GM21528 (cell line): ENCODE results near the gene EIPR1.

ENCODE experiments used
- ATAC-seq: cut with Tn5 transposase; IDR thresholded peaks from one replicate; pipeline ENCODE4 v1.9.1; 2021; ENCODE audit warnings: mild to moderate bottlenecking, moderate library complexity; ENCODE audit not compliant: unreplicated experiment, low FRiP score

The EIPR1 gene

GRCh38 chr2:3277748-3278520, 99.7 kb downstream of the EIPR1 start:
- ATAC-seq: no peak

GRCh38 chr2:3277050-3277747, 100.4 kb downstream of the EIPR1 start:
- ATAC-seq: no peak

GRCh38 chr2:3272761-3273160, 104.9 kb downstream of the EIPR1 start:
- ATAC-seq: no peak

- no peak for ATAC-seq
Measured at GRCh38 chr2:3270095-3270478, 107.5 kb downstream of the EIPR1 start.

GRCh38 chr2:3269425-3270094, 108.1 kb downstream of the EIPR1 start:
- no peak for ATAC-seq

- ATAC-seq: no peak
Measured at GRCh38 chr2:3268705-3269029, 109.0 kb downstream of the EIPR1 start.

GRCh38 chr2:3267869-3268704, 109.5 kb downstream of the EIPR1 start:
- ATAC-seq: no peak

GRCh38 chr2:3266925-3267867, 110.4 kb downstream of the EIPR1 start:
- ATAC-seq: no peak

- ATAC-seq: no peak
Measured at GRCh38 chr2:3265981-3266924, 111.4 kb downstream of the EIPR1 start.

GRCh38 chr2:3265471-3265870, 112.1 kb downstream of the EIPR1 start:
- ATAC-seq: no peak

- no peak for ATAC-seq
Measured at GRCh38 chr2:3264010-3264744, 113.4 kb downstream of the EIPR1 start.

GRCh38 chr2:3263487-3263886, 114.1 kb downstream of the EIPR1 start:
- no peak for ATAC-seq

- no peak for ATAC-seq
Measured at GRCh38 chr2:3262437-3263388, 114.9 kb downstream of the EIPR1 start.

GRCh38 chr2:3261511-3261910, 116.1 kb downstream of the EIPR1 start:
- ATAC-seq: no peak

GRCh38 chr2:3260959-3261358, 116.7 kb downstream of the EIPR1 start:
- ATAC-seq: no peak

- no peak for ATAC-seq
Measured at GRCh38 chr2:3257826-3258225, 119.8 kb downstream of the EIPR1 start.

- ATAC-seq: no peak
Measured at GRCh38 chr2:3257166-3257565, 120.5 kb downstream of the EIPR1 start.
